ENCODE data around the gene PGLYRP3. TPM values are rescaled to one million over a fixed set of nuclear protein-coding genes. Genes with fewer than 3 reads are reported as not detected.

PGLYRP3 gene
- total RNA-seq, 1 donor from 2014 or later, result not detected

DNA sequence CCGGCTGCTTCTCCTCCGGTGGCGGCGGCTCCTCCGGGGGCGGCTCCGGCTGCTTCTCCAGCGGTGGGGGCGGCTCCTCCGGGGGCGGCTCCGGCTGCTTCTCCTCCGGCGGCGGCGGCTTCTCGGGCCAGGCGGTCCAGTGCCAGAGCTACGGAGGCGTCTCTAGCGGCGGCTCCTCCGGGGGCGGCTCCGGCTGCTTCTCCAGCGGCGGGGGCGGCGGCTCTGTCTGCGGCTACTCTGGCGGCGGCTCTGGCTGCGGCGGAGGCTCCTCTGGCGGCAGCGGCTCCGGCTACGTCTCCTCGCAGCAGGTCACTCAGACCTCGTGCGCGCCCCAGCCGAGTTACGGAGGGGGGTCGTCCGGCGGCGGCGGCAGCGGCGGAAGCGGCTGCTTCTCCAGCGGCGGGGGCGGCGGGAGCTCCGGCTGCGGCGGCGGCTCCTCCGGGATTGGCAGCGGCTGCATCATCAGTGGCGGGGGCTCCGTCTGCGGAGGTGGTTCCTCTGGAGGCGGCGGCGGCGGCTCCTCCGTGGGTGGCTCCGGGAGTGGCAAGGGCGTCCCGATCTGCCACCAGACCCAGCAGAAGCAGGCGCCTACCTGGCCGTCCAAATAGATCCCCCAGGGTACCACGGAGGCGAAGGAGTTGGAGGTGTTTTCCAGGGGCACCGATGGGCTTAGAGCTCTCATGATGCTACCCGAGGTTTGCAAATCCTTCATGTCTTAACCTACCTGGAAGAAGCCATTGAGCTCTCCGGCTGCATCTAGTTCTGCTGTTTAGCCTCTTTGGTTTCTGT is 51.3 kb downstream of the PGLYRP3 start:
- intact Hi-C loops (cut with micrococcal nuclease), result no loop called here

DNA sequence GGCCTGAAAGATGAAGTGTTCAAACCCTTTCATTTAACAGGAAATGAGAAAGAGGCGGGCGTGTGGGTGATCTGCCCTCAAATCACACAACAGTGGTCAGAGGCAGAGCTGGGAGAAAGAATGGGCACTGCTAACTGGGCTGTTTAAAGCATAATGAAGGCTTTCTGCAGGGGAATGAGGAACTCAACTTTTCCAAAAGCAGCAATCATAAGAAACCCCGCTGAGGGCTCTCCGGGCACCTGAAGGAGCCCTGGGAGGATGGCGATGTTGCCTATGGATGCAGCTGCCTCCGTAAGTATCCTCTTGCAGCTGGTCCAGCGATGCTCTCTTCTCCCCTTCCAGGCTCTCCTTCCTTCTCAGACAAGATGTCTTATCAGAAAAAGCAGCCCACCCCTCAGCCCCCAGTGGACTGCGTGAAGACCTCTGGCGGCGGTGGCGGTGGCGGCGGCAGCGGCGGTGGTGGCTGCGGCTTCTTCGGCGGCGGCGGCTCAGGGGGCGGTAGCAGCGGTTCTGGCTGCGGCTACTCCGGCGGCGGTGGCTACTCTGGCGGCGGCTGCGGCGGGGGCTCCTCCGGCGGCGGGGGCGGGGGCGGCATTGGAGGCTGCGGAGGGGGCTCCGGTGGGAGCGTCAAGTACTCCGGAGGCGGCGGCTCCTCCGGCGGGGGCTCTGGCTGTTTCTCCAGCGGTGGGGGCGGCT is 52.0 kb downstream of the PGLYRP3 start:
- intact Hi-C loops (cut with micrococcal nuclease), result no loop called here

DNA sequence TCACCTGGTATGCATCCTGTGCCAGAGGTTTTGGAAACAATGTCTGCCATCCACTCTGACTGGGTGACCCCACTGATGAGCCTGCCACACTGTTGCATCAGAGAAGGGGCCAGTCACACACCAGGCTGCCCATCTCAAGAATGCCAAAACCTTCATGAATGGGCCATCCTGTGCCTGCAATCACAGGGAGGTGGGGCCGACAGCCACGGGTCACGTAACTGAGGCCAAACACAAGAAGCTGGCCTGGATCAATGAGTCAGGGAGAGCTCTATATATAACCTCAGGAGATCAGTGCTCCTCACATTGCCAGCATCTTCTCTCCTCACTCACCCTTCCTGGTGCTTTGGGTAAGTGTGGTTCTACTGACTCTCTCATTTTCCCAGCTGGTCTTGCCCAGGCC is 53.4 kb downstream of the PGLYRP3 start, which contains the start of gene LORICRIN:
Gene LORICRIN, plus strand, starts transcription at position 301 of the 400 bp plus-strand sequence. CDS start 1,263 bp downstream, outside the sequence.
- intact Hi-C loops (cut with micrococcal nuclease), result no loop called here

DNA sequence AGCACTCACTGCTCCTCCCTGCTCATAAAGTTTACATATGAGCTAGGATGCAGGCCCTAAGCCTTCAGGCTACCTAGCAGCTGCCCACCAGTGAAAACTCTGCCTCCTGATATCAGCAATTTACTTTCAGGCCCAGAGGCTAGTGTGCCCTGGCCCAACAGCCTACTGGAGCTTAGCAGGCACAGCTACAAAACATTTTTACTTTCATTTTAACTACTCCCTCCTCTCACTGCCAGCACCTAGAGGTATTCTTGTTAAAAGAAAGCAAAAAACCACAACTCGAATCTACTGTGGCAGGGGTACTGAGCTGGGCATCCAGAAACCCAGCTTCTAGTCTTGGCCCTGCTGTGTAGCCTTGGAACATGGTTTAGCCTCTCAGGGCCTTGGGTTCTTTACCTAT is 59.1 kb downstream of the PGLYRP3 start:
- intact Hi-C loops (cut with micrococcal nuclease), result no loop called here

DNA sequence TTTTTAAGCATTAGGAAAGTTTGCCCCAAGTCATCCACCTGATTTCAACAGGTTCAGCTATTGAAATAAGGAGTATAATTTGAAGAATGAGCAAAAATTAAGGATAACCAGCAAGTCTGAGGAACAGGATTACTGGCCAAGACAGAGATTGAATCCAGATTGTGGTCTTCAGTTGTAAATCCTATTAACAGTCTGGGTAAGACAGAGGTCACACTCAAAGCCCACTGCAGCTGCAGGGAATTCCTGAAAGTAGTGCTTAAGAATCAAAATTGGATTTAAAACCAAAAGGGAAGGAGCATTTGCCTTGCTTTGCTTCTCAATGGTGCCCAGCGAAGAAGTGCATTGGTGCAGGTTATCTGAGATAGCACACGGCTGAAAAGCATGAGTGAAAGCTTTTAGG is 59.7 kb downstream of the PGLYRP3 start:
- intact Hi-C loops (cut with micrococcal nuclease), result no loop called here

DNA sequence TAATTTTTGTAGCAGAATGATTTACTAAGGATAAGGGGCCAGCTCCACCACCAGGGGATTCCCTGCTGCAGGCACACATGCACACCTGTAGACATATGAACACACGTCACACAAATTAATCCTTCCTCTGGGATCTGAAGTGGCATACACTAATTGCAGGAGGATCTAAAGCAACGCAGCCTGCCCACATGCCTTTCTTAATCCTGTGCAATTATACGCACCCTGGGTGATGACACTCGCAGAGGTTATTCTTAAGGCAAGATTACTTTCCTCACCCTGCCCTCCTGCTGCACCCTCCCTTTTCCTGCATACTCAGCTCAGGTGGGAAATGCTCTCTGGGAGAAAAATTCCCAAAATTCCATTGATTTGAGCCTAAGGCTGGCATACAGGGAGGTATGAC is 60.8 kb downstream of the PGLYRP3 start:
- intact Hi-C loops (cut with micrococcal nuclease), result no loop called here

DNA sequence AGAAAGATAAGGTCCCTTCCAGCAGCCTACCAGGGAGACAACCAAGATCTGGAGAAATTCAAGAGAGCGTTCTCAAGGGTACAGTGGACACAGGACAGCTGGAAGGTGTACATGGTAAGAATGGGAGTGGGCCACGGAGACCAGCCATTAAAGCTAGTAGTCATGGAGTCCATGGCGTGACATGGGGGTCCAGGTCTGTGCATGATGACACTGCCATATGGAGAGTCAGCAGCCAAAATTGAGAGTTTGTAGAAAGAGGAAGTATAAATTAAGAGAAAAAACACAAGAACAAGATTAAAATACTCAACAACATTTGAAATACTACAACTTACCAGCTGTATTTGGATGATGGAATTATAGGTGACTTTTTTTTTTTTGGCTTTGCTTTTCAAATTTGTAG is 61.2 kb downstream of the PGLYRP3 start:
- intact Hi-C loops (cut with micrococcal nuclease), result no loop called here

DNA sequence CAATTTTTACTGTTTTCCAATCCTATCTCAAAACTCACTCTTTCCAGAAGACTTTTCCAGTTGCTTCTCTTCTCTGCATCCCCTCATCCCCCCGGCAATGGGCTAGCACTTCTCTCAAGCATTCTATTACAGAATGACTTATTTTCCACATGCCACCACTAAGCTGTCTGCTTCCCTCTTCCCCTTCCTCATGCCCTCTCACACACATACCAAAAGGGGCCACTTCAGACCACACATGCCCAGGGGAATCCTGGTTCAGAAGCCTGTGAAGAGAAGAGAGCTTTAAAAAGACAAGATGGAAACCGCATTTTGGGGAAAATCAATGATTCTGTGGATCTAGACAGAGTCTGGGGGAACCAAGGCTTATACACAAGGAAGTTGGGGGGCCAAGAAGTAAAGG is 61.7 kb downstream of the PGLYRP3 start:
- intact Hi-C loops (cut with micrococcal nuclease), result no loop called here

DNA sequence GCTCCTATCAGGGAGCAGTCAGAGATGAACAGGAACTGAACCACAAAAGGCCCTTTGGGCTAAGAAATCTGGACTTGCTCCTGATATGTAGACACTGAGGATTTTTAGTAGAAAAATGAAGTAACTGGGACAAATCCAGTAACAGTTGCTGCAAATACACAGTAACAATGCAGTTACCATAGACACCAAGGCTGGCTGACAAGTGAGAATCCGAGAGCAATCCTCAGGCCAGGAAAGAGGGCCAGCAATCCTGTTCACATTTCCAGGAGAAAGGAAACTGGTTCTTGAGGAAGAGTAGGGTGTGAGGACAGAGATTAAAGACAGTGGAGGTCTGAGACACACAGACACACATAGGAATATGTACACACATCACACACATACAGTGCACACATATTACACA is 62.6 kb downstream of the PGLYRP3 start:
- intact Hi-C loops (cut with micrococcal nuclease), result no loop called here

DNA sequence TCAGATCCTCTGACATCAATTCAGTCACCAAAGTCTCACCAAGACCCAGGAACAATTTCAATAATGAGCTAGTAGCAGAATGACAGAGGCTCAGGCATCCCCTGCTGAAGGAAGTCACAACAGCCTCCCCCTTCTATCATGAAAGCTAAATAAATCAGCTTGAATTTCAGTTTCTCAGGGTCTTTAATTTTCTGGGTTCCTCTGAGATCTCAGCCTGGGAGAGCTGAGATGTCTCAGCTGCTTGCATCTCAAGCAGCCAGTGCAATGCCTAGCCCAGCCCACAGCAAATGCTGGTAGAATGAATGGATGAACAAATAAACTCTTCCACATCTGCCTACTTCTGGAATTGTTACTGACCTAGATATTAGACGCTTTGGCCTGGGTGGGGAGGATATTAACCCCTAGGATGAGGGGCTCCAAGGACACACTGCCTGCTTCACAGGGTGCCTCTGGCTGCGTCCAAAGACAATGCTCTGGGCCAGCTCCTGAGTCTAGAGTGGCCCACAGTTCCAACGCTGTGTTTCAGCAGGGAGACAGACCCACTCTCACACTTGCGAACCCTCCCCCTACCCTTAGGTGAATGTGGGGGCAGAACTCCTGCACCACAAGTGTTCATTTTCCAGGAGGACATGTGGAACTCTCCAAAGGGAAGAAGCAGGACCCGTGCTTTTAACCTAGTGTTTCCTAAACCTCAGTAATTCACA is 64.4 kb downstream of the PGLYRP3 start:
- intact Hi-C loops (cut with micrococcal nuclease), result no loop called here

Other genes with a start within 250 kb of the PGLYRP3 start
- gene SPRR2B, start 241.3 kb downstream of the PGLYRP3 start, total RNA-seq, result not detected in 2 replicates
- gene SPRR2E, start 218.4 kb downstream of the PGLYRP3 start, total RNA-seq, result not detected in 2 replicates
- gene SPRR2F, start 199.4 kb downstream of the PGLYRP3 start, total RNA-seq, result not detected in 2 replicates
- gene SPRR2G, start 162.1 kb downstream of the PGLYRP3 start, total RNA-seq, result not detected in 2 replicates
- not detected in 2 replicates for gene LELP1, start 109.5 kb downstream of the PGLYRP3 start, total RNA-seq
- gene PRR9, start 95.4 kb downstream of the PGLYRP3 start, total RNA-seq, result not detected in 2 replicates
- not detected in 2 replicates for gene LORICRIN, start 53.3 kb downstream of the PGLYRP3 start, total RNA-seq
- gene PGLYRP4, start 35.9 kb upstream of the PGLYRP3 start, total RNA-seq, result not detected in 2 replicates
- not detected in 2 replicates for gene S100A9, start 44.9 kb upstream of the PGLYRP3 start, total RNA-seq
- not detected in 2 replicates for gene S100A12, start 62.7 kb upstream of the PGLYRP3 start, total RNA-seq
- gene S100A8, start 78.1 kb upstream of the PGLYRP3 start, total RNA-seq, result not detected in 2 replicates
- not detected in 2 replicates for gene S100A7A, start 103.6 kb upstream of the PGLYRP3 start, total RNA-seq
- not detected in 2 replicates for gene S100A7, start 147.7 kb upstream of the PGLYRP3 start, total RNA-seq
- 526 and 530 TPM in 2 replicates for gene S100A6, start 223.0 kb upstream of the PGLYRP3 start, total RNA-seq
- 4.5 and 5.4 TPM in 2 replicates for gene S100A5, start 228.0 kb upstream of the PGLYRP3 start, total RNA-seq
- 871 and 885 TPM in 2 replicates for gene S100A4, start 232.9 kb upstream of the PGLYRP3 start, total RNA-seq
- gene S100A3, start 236.3 kb upstream of the PGLYRP3 start, total RNA-seq, result not detected in 2 replicates

Data from T-helper 2 cell treated with Interferon-gamma antibody and Interleukin-4, amounts not matched to agents 100 ng/mL and 5 ng/mL, for 36 hours (primary cell).